Upper lobe of left lung (tissue), 6 donors: Measurements from ENCODE around the gene GPR68. TPM values are rescaled to one million over a fixed set of nuclear protein-coding genes. Genes with fewer than 3 reads are reported as not detected.

Experiments used
- ATAC-seq, 2 donors: fragments of 200-7000 bp; cut with Tn5 transposase; one replicate each; pipeline ENCODE4 v1.9.1; 2022; ENCODE audit warnings: mild to moderate bottlenecking in 2 of 2, moderate library complexity in 2 of 2; ENCODE audit not compliant: low FRiP score in 2 of 2
- DNase-seq, 2 donors: peaks; one replicate each; pipeline ENCODE4 v3.0.0-alpha.2; 2019 to 2020
- H3K27ac ChIP-seq, 4 donors: fragments of 200-600 bp; sonication (generic); one replicate each; pipeline ENCODE4 v1.5.1; 2016 to 2019
- H3K27me3 ChIP-seq, 4 donors: fragments of 200-600 bp; sonication (generic); one replicate each; pipeline ENCODE4 v1.5.1; 2017 to 2019
- H3K36me3 ChIP-seq, 4 donors: fragments of 200-600 bp; sonication (generic); one replicate each; pipeline ENCODE4 v1.5.1; 2016 to 2019
- H3K4me1 ChIP-seq, 4 donors: fragments of 200-600 bp; sonication (generic); one replicate each; pipeline ENCODE4 v1.5.1; 2018 to 2019
- H3K4me3 ChIP-seq, 4 donors: fragments of 200-600 bp; sonication (generic); one replicate each; pipeline ENCODE4 v1.5.1; 2017 to 2019; ENCODE audit warnings: mild to moderate bottlenecking in 2 of 4, moderate library complexity in 1 of 4
- H3K9me3 ChIP-seq, 4 donors: fragments of 200-600 bp; sonication (generic); one replicate each; pipeline ENCODE4 v1.5.1; 2018 to 2019
- CTCF ChIP-seq, 6 experiments: fragments of 450-650 bp in 4 of 6; fragments of 200-600 bp in 2 of 6; sonication (generic) in 2 of 6; IDR thresholded peaks; one replicate each; pipeline ENCODE4 v1.5.1; 2016 to 2019; ENCODE audit warnings: antibody characterized with exemption in 6 of 6
- EP300 ChIP-seq, 4 donors: sonication (generic); formaldehyde crosslinking; IDR thresholded peaks; one replicate each; pipeline ENCODE4 v1.5.1; 2017; ENCODE audit warnings: antibody characterized with exemption in 4 of 4, control low read depth in 2 of 4
- POLR2A ChIP-seq, 4 donors: fragments of 450-650 bp; IDR thresholded peaks; one replicate each; pipeline ENCODE4 v1.5.1; 2016 to 2017; ENCODE audit warnings: antibody characterized with exemption in 4 of 4, mild to moderate bottlenecking in 2 of 4
- POLR2AphosphoS5 ChIP-seq, 2 donors: sonication (generic); formaldehyde crosslinking; IDR thresholded peaks; one replicate each; pipeline ENCODE4 v1.5.1; 2017; ENCODE audit warnings: antibody characterized with exemption in 2 of 2
- WGBS, 2 donors: methylation state at CpG; one replicate each; pipeline ENCODE4 v1.1.5; 2017 to 2018; 5-methylcytosine and 5-hydroxymethylcytosine counted together
- total RNA-seq, 6 donors: library from RNA; depleted of rRNA in 4 of 6; stranded (reverse); fragments of >200 nt in 4 of 6; gene quantifications; one replicate each; pipeline versions ENCODE4 v1.1.0 to v1.2.1, GENCODE V29; 2016 to 2021
- donor health status: DM: no; HTN: no; CAD: no; lungs with moderate emphysema.
- donor health status: DM: no; HTN: yes; CAD: no; lungs with severe emphysema.

GPR68 gene
- total RNA-seq, 6 donors from 2014 or later, result 1.2 to 8.4 (median 3.3) TPM

GRCh38 chr14:91274796-91275195 lies 30.3 kb upstream of the GPR68 start:
- ATAC-seq (no peak), DNase-seq (no peak)
- H3K9me3 ChIP-seq, result no peaks in the 10 kb centered on the region
- peak overlapping the region in 1 of 4 donors; percentile 54 for H3K27ac ChIP-seq
- TF ChIP-seq CTCF (IDR thresholded peaks at IDR 0.05) (no peak), EP300 (IDR thresholded peaks at IDR 0.05) (no peak), POLR2A (IDR thresholded peaks at IDR 0.05) (no peak), POLR2AphosphoS5 (IDR thresholded peaks at IDR 0.05) (no peak)
- H3K27me3 ChIP-seq, result no peaks in the 10 kb centered on the region
- H3K4me3 ChIP-seq, result no peak overlapping the region
- peaks cover 1 to 16% (median 7%) of the 10 kb centered on the region in 4 donors for H3K4me1 ChIP-seq
- 95 to 100% methylated on average over 3 to 9 of the region's 9 CpGs for WGBS, 2 donors
- H3K36me3 ChIP-seq, result peaks cover 12 to 70% (median 43%) of the 10 kb centered on the region in 4 donors

DNA sequence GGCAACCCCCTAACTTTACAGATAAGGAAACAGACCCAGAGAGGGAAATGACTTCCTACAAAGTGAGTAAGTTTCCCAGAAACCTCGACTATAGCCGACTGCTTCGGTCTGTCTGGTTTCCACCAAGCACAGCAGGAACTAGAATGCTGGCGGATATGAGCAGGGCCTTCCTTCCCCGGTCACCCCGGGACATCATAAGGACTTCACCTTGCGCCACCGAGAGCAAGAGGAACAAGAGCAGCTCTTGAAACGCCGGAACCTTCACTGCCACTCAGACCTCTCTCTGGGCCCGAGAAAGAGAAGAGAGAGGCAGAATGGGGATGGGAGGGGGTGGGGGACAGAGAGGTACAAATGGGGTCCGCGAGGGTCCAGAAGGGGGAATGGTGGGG lies 29.4 kb upstream of the GPR68 start:
- peak; percentile 45 to 46 for ATAC-seq
- Histone ChIP-seq H3K4me1 (peaks cover 5 to 21% (median 13%) of the 10 kb centered on the region in 4 donors), H3K27ac (peak overlapping the region in 3 of 4 donors; percentile 24 to 63 (median 54)), H3K36me3 (peaks cover 8 to 61% (median 36%) of the 10 kb centered on the region in 4 donors), H3K9me3 (no peaks in the 10 kb centered on the region), H3K4me3 (no peak overlapping the region), H3K27me3 (no peaks in the 10 kb centered on the region)
- TF ChIP-seq EP300 (IDR thresholded peaks at IDR 0.05), result no peak
- TF ChIP-seq CTCF (IDR thresholded peaks at IDR 0.05), result no peak
- TF ChIP-seq POLR2A (IDR thresholded peaks at IDR 0.05), result no peak
- no peak for TF ChIP-seq POLR2AphosphoS5 (IDR thresholded peaks at IDR 0.05)
- 68 to 84% methylated on average over 10 to 13 of the region's 13 CpGs for WGBS, 2 donors
- peak in 1 of 2 donors; percentile 88 for DNase-seq

GRCh38 chr14:91273273-91273884 lies 28.9 kb upstream of the GPR68 start:
- peak in 1 of 2 donors; percentile 60 for DNase-seq
- no peak overlapping the region for H3K4me3 ChIP-seq
- TF ChIP-seq CTCF (IDR thresholded peaks at IDR 0.05) (no peak), POLR2A (IDR thresholded peaks at IDR 0.05) (no peak), EP300 (IDR thresholded peaks at IDR 0.05) (no peak), POLR2AphosphoS5 (IDR thresholded peaks at IDR 0.05) (no peak)
- H3K27ac ChIP-seq, result peak overlapping the region in 3 of 4 donors; percentile 24 to 63 (median 54)
- no peaks in the 10 kb centered on the region for H3K27me3 ChIP-seq
- H3K9me3 ChIP-seq, result no peaks in the 10 kb centered on the region
- ATAC-seq, result no peak
- WGBS, 2 donors, result 94 to 96% methylated on average over 4 to 20 of the region's 27 CpGs
- peaks cover 5 to 21% (median 13%) of the 10 kb centered on the region in 4 donors for H3K4me1 ChIP-seq
- peaks cover 8 to 59% (median 35%) of the 10 kb centered on the region in 4 donors for H3K36me3 ChIP-seq

DNA sequence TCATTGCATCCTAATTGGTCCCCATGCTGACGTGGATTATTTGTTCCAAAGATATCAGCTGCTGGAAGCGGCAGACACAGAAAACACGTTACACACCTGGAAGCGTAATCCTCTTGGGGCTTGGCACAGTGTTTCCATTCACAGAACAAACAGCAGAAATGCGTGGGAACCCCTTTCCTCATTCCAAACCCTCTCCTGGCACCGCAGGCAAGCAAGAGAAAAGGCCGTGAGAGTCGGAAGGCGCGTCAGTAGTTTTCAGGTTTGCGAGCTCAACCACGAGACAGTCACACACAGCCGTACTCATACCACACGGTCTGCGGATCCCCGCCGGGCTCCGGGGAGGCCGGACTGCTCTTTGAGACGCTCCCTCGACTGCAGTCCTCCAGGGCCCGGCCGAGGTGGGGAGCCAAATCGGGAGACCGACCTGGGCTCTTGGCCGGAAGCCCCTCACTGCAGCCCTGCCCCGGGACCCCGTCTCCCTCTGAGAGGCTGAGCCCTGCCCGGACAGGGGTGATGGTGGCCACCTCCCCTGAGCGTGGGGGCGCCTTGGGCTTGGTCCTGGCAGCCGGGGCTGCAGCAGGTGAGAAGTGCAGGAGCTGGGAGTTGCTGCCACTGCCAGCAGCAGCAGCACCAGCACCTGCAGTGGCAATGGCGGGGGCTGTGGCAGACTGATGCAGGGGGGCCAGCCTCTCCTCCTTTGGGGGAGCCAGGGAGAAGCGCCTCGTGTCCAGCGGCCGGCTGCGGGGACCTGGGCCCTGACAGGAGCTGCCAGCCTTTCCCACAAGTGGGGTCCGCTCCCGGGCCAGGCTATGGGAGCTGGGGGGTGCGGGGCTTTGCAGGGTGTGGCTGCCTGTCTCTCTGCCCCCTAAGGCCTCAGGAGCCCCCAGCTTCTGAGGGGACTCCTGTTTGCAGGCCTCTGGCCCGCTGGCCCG lies 28.1 kb upstream of the GPR68 start:
- no peak overlapping the region for H3K4me3 ChIP-seq
- H3K36me3 ChIP-seq, result peaks cover 4 to 51% (median 27%) of the 10 kb centered on the region in 4 donors
- peak in 1 of 2 donors; percentile 85 for DNase-seq
- peaks cover 5 to 21% (median 13%) of the 10 kb centered on the region in 4 donors for H3K4me1 ChIP-seq
- H3K9me3 ChIP-seq, result no peaks in the 10 kb centered on the region
- no peaks in the 10 kb centered on the region for H3K27me3 ChIP-seq
- TF ChIP-seq POLR2AphosphoS5 (IDR thresholded peaks at IDR 0.05), result no peak
- no peak for TF ChIP-seq POLR2A (IDR thresholded peaks at IDR 0.05)
- no peak for TF ChIP-seq EP300 (IDR thresholded peaks at IDR 0.05)
- no peak for TF ChIP-seq CTCF (IDR thresholded peaks at IDR 0.05)
- WGBS, 2 donors, result 91 to 93% methylated on average over 26 to 40 of the region's 43 CpGs
- peak overlapping the region in 2 of 4 donors; percentile 13 to 54 for H3K27ac ChIP-seq
- no peak for ATAC-seq
